ENCODE measurements around the gene CHIA. TPM values are rescaled to one million over a fixed set of nuclear protein-coding genes. Genes with fewer than 3 reads are reported as not detected.

Gene CHIA
- total RNA-seq (2014; rRNA removed; shearing (Covaris generic)) = not detected in 2 replicates
- polyA plus RNA-seq (2015; cell fraction: cytosol; rRNA removed) = not detected in 2 replicates
- not detected in 2 replicates for polyA plus RNA-seq (2015; cell fraction: nucleus; rRNA removed)

DNA sequence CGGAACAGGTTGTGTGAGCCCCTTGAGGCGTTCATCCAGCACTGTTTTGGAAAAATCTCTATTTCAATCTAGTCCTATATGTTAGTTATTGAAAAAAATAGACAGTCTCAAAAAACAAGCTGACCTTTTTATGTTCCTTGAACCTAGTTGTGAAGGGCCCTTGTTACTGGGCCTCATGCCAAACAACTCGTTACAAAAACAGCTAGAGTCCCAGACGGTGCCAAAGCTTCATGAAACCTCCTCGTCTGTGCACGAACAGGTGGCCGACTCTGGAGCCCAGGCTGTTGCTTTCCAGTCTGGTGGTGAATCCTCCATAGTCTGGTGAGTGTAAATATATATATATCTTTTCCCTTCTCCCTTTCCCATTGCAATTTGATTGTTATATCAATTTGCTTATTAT lies at the start of gene CHIA:
TSS of gene CHIA (plus strand) at position 222 of the 400 bp plus-strand sequence. CDS start 19,617 bp downstream, outside the sequence.
- DNase-seq (ENCODE audit: low read depth) = peak; percentile 31

GRCh38 chr1:111241797-111242196 lies 48.9 kb upstream of the CHIA start:
- DNase-seq (ENCODE audit: low read depth) = peak; percentile 32

GRCh38 chr1:111242805-111243523 lies 47.7 kb upstream of the CHIA start:
- DNase-seq (ENCODE audit: low read depth) = no peak

DNA sequence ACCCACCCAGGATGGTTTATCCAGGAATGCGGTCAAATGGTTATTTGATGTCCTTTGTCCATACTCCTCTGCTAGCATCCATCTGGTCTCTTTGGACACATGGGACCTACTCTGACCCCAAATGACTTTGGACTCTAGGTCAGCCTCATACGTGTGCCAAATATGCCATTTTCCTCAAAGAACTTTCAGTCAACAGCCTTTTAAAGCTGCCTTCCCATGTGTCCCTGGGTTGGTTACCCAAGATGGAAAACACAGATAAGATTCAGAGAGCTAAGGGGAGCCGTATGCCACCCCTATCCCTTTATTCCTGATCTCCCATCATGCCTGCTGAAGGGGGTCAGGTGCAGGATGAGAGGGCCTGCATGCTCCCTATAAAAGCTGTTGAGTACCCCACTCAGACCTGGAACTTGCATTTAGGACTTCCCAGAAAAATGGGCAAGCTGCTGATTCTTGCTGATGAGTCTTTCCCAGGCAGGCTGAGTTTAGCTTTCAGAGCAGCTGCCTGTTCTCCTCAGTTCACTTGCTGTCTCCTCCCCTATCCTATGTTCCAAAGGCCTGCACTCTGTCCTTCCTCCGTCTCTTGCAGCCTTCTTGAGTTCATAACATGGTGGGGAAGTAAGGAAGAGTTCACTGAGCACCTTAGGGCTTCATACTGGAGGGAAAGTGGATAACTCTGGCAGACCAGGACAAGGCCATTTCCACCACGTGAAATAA lies 43.4 kb upstream of the CHIA start:
- DNase-seq (ENCODE audit: low read depth) = no peak

GRCh38 chr1:111249960-111250359 lies 40.7 kb upstream of the CHIA start:
- DNase-seq (ENCODE audit: low read depth) = no peak

DNA sequence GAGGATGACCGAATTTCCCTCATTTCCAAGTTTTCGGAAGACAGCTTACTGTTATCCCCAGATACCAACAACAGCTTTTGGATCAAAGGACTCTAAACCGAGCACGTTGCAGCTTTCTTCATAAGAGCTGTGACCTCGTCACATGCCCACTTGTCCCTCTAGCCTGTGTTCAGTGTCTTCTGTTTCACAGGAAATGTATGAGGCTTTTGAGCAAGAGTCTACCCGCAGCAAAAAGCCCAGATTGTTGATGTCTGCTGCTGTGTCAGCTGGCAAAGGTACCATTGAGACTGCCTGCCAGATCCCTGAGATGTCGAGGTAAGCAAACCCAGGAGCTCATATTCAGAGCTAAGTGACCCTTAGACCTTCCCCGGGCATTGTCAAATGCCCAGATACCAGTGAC lies 39.1 kb upstream of the CHIA start:
- DNase-seq (ENCODE audit: low read depth) = no peak

DNA sequence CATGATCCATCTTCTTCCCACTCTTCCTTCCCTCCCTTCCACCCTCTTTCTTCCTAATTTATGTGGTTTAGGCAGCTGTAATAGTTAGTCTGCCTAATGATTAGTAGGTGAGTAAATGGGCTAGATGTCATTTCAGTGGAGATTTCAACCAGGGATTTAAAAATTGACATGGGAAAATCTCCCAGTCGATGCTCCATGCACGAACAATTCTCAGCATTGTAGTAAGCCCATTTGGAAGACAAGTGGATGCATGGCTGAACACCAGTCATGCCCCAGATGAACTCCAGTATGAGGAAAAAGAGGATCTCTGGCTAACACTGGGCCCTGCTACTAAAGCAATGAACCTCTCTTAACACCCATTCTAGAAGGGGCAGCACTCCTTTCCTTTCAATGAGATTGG lies 37.9 kb upstream of the CHIA start:
- DNase-seq (ENCODE audit: low read depth) = no peak

GRCh38 chr1:111253876-111254275 lies 36.8 kb upstream of the CHIA start:
- DNase-seq (ENCODE audit: low read depth) = no peak

GRCh38 chr1:111256988-111257658 lies 33.5 kb upstream of the CHIA start:
- no peak for DNase-seq (ENCODE audit: low read depth)

DNA sequence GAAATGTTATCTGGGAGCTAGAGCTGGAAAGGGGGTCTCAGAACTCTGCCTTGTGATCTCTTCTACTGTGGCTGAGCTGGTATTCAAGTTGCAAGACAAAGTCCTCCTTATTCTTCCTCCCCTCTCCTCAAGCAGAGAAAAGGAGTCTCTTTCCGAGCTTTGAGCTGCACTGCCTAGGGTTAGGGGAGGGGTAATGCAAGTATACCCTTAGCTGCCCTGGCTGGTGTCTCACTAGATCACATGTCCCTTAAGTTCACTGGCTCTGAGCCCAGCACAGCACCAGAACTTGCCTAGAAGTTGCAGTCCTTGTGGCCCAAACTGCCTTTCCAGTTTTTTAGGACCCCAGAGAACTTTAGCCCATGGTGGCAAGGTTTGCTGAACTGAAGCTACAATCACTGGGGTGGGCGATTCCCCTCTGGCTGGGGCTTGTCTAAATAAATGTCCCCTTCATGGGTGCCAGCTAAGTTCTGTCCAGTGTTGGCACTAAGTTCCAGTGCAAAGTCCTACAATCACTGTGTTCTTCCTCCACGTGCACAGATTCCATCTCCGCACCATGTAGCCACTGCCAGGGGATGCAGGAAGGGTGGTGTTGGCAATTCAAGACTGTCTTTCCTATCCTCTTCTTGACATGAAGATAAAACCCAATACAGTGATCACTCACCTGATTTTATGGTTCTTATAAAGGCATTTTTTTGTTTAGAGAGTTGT lies 22.7 kb upstream of the CHIA start:
- DNase-seq (ENCODE audit: low read depth) = no peak

- DNase-seq (ENCODE audit: low read depth) = no peak
These were observed 20.7 kb upstream of the CHIA start for GRCh38 chr1:111269825-111270406.

DNA sequence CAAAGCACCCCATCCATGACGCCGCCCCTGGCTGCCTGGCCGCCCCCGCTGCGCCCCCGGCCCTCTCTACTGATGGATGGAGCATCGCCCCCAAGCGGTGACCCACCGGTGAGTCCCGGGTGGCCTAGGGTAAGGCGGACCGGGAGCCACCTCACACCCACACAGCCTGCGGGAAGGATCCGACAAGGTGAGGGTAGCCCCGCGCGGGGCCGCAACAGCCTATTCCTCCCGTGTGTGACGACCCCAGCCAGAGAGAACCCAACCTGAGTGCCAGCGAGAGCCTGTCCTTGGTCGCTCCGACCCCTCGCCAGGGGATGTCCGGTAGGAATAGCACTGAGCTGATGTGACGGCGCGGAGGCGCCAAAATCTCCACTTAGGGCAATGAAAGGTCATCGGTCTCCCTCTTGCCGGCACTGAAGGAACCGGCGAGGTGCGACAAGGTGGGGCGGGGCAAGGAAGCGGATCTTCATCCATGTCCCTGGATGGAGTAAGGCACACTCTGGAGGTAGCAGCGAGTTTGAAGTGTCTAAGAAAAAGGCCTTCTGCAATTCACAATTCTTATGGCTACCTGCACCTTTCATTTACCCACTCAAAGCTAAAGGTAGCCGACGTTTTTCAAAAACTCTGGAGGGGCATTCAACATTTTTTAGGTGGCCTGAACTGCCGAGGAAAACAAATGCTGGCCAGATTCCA lies 19.7 kb upstream of the CHIA start:
- no peak for DNase-seq (ENCODE audit: low read depth)

DNA sequence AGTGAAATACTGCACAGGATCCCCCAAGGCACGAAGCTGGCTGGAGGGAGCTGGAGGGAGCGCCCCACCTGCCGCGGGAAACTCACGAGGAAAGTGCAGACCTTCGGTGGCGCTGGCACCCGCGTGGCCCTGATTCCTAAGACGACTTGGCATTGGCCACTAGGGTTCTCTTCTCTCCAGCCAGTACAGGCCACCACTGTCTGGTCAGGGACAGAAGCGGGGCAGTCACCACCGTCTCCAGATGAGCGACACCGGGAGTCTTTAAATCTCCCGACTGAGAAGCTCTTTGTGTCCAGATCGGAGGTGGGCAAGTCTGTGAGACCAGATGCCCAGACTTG lies 19.2 kb upstream of the CHIA start:
- no peak for DNase-seq (ENCODE audit: low read depth)

GRCh38 chr1:111272081-111272480 lies 18.6 kb upstream of the CHIA start:
- no peak for DNase-seq (ENCODE audit: low read depth)

DNA sequence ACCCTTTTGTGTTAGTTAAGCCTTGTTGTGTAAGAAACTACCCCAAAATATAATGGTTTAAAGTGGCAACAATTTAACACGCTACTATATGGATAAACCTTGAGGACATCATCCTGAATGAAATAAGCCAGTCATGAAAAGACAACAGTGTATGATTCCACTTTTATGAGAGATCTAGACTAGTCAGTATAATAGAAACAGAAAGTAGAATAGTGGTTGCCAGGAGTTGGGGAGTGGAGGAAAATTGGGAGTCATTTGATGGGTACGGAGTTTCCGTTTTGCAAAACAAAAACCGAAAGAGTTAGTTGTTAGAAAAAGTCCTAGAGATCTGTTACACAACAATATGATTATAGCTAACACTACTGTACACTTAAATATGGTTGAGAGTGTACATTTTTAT lies 16.0 kb upstream of the CHIA start:
- no peak for DNase-seq (ENCODE audit: low read depth)

DNA sequence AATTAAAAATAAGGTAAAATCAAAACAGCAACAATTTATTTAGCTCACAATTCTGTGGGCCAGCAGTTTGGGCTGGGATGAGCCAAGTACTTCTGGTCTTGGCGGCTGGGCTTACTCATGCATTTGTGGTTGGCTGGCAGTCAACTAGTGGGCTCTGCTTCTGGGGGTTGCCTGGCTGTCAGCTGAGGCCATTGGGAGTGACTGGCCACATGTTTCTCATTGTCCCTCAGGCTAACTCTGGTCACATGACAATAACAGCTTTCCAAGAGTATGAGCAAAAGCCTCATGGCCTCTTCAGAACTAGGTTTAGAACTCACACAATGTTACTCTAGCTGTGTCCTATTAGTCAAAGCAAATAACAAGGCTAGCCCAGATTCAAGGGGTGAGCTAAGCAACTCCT lies 15.6 kb upstream of the CHIA start:
- peak; percentile 87 for DNase-seq (ENCODE audit: low read depth)

DNA sequence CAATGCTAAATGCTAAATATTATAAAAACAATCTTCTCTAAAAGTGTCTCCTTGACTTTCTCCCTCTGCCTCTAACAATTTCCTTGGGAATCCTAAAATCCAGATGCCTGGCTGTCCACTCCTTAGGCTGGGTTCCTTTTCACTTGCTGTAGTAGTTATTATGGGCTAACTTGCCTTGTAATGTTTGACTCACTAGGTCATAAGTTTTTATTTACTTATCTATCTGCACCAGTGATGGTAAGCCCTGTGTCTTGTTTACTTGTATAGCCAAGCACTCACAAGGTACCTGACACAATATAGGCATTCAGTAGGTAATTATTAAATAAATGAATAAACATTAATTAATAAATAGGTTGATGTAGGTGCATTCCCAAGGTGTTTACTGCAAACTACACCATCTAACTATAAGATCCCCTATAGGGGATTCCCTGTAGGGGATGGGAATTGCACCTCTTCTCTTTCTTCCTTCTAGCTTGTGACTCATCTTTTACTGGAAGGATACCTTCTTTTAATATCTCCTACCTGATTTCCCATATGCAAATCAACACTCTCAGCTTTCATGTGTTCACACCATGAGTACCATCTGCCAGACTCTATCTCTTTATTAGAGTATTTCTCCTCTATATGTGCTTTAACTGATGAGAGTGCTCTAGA lies 14.7 kb upstream of the CHIA start:
- no peak for DNase-seq (ENCODE audit: low read depth)

- DNase-seq (ENCODE audit: low read depth) = no peak
These were observed 11.5 kb upstream of the CHIA start for GRCh38 chr1:111279144-111279543.

DNA sequence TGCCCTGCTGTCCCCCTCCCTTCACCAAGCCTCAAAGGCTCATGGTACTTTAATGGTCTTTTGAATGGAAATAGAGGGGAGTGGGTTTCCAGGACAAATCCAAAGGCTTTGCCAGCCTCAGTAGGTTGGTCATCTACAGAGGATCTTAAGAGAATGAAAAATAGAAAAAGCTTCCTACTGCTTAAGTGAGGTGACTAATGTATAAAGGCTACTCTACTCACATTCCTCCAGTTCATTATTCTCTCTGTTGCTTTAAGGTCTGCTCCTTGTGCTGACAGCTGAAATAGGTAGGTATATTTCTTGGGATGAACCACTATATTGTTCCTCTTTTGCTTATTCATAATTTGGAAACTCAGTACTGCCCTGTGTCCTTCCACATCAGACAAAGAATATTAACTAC lies 10.4 kb upstream of the CHIA start:
- DNase-seq (ENCODE audit: low read depth) = no peak

DNA sequence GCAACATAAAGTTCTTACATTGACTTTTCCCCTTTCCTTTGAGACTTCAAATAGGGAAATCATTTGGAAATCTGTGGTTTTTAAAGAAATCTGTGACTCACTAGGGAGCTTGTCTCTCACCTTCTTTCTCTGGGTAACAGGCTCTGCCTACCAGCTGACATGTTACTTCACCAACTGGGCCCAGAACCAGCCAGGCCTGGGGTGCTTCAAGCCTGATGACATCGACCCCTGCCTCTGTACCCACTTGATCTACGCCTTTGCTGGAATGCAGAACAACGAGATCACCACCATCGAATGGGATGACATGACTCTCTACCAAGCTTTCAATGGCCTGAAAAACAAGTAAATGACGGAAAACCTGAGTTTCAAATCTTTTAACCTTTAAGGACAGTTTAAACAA lies 9.2 kb upstream of the CHIA start:
- DNase-seq (ENCODE audit: low read depth) = peak; percentile 4
